BJ (cell line): ENCODE measurements around the gene RCN1. TPM values are rescaled to one million over a fixed set of nuclear protein-coding genes. Genes with fewer than 3 reads are reported as not detected.

Experiments
- CTCF ChIA-PET: fragments of 350-600 bp; formaldehyde crosslinking; extraction: SDS; loops from one replicate; lab custom pipeline; 2021; ENCODE audit warnings: antibody characterized with exemption, inconsistent platforms; lab: Yijun Ruan, JAX
- POLR2A ChIA-PET: fragments of 300-600 bp; sonication (Branson Sonifier 250); formaldehyde crosslinking; extraction: SDS; loops from one replicate; lab custom pipeline; 2021; ENCODE audit warnings: antibody characterized with exemption; lab: Charles Lee
- DNase-seq: peaks from one replicate; pipeline ENCODE4 v3.0.0-alpha.2; 2011; ENCODE audit warnings: low read depth
- H3K27me3 ChIP-seq: 2 replicates; pipeline ENCODE4 v1.6.0; 2011; ENCODE audit warnings: low read length; ENCODE audit not compliant: control insufficient read depth, insufficient read depth
- H3K36me3 ChIP-seq: 2 replicates; pipeline ENCODE4 v1.5.1; 2011; ENCODE audit warnings: low read length; ENCODE audit not compliant: control insufficient read depth, insufficient read depth
- H3K4me3 ChIP-seq: 2 replicates; pipeline ENCODE4 v1.5.1; 2011; ENCODE audit warnings: low read depth, mild to moderate bottlenecking, control low read depth, low read length
- CTCF ChIP-seq: IDR thresholded peaks from 2 replicates; pipeline ENCODE4 v1.5.1; 2011; ENCODE audit warnings: low read depth, mild to moderate bottlenecking, control low read depth, inconsistent platforms, low read length, moderate library complexity; ENCODE audit not compliant: insufficient read depth
- polyA plus RNA-seq: library from polyadenylated mRNA; depleted of rRNA; stranded (reverse); fragments of >200 nt; gene quantifications from 2 replicates; pipeline ENCODE4 v1.2.3, GENCODE V29; 2011

The RCN1 gene
- polyA plus RNA-seq, 1 experiment, result 131 TPM

- H3K36me3 ChIP-seq, result no peaks in the 10 kb centered on the region
- ChIA-PET POLR2A (no interaction called here), CTCF (interaction anchor here (2.3 kb wide), 1 partner anchor 103 kb away, joined by 9 read pairs; no protein-coding TSS in a partner anchor)
- H3K27me3 ChIP-seq, result peaks cover 11% of the 10 kb centered on the region
- DNase-seq, result no peak
- H3K4me3 ChIP-seq, result no peak overlapping the region
- no peak for TF ChIP-seq CTCF
These were observed 17.2 kb upstream of the RCN1 start for GRCh38 chr11:32073644-32074026.

DNA sequence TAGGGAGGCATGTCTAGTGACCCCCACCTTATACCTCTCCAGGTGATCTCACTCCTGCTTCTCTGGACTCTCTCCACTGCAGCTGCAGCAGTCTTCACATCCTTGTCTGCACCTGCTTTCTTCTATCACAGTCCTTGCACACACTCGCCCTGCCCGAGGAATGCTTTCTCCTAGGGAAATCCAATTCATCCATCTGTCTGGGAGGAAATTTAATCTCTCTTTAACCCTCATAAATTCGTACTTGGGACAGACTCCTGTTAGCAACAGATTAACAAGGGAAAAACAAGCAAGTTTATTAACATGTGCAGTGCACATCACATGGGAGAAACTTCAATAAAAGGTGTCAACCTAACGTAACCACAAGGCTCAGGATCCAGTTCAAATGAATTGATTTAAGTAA lies 11.3 kb upstream of the RCN1 start:
- no peaks in the 10 kb centered on the region; the same call in 1 of the 2 replicates for H3K27me3 ChIP-seq
- no peak for DNase-seq
- TF ChIP-seq CTCF, result no peak
- no peaks in the 10 kb centered on the region for H3K36me3 ChIP-seq
- POLR2A ChIA-PET, result no interaction called here
- CTCF ChIA-PET, result no interaction called here
- H3K4me3 ChIP-seq, result no peak overlapping the region

DNA sequence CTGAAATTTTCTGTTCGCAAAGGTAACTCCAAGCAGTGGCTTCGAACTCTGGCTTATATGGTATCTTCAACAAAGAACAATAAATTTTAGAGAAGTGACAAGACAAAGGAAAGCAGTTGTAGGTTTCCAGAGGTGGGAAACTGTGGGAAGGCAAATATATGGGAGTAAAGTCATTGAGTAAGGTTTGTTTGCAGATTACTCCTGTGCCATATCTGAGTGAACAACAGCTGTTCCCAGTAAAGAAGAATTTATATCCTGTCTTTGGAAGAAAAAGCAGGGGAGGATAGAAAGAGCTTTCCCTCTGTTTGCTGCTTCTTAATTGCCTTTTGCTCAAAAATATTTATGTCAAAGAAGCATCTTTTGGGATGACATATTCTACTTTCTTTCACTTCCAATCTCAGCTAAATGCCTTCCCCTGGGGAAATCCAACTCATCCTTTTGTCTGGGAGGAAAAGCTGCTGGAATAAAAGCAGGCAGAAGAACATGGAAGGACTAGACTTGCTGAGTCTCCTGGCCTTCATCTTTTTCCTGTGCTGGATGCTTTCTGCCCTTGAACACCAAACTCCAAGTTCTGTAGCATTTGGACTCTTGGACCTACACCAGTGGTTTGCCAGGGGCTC lies 10.4 kb upstream of the RCN1 start:
- no peak for DNase-seq
- Histone ChIP-seq H3K27me3 (no peaks in the 10 kb centered on the region; the same call in 1 of the 2 replicates), H3K36me3 (no peaks in the 10 kb centered on the region), H3K4me3 (no peak overlapping the region)
- ChIA-PET CTCF (interaction anchor here (1.4 to 1.5 kb wide), 2 partner anchors 8 to 12 kb away, joined by 4 read pairs; no protein-coding TSS in a partner anchor), POLR2A (no interaction called here)
- TF ChIP-seq CTCF, result no peak

DNA sequence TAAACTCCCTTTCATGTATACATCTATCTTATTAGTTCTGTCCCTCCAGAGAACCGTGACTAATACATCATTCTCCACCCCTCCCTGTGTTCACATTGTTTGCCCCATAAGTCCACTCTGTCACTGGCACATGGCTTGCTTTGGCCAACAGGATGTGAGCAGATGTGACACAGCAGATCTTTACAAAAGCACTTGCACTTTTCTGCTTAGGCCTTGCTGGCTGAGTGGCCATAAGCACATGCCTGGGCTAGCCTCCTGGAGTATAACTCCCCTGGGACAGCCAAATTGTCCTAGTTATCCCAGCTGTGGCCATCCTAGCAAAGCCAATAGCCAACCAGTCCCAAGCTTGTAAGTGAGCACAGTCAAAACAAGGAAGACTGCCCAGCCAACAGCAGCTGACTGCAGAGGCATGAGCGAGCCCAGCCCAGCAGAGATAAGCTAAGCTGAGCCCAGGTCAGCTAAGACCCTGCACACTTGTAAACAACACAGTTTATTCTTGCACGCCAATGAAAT lies 9.7 kb upstream of the RCN1 start:
- no peak for TF ChIP-seq CTCF
- Histone ChIP-seq H3K4me3 (no peak overlapping the region), H3K36me3 (no peaks in the 10 kb centered on the region), H3K27me3 (no peaks in the 10 kb centered on the region)
- ChIA-PET CTCF (interaction anchor here (1.4 to 1.5 kb wide), 2 partner anchors 9 to 13 kb away, joined by 4 read pairs; no protein-coding TSS in a partner anchor), POLR2A (no interaction called here)
- DNase-seq, result no peak

DNA sequence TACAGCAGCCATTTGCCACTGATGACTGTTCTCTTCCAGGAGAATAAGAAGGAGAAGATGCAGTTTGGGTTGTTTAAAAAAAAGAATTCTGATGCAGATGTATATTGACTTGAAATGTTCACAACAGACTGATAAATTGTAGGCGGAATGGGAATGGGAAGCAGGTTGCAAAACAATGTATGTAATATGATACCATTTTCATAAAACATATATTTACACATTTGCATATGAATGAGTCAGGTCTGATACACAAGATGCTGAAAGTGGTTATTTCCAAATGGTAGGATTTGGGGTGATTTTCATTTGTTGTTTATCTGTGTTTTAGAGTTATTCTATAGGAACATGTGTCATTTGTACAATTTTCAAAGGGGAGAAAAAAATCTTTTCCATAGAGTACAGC lies 9.0 kb upstream of the RCN1 start:
- POLR2A ChIA-PET, result no interaction called here
- CTCF ChIA-PET, result interaction anchor here (0.7 to 1.4 kb wide), 3 partner anchors 10 to 30 kb away, joined by 3 to 4 read pairs (median 4); no protein-coding TSS in a partner anchor

More for the DNA sequence above, 9.0 kb upstream of the RCN1 start:
- no peak for DNase-seq
- Histone ChIP-seq H3K27me3 (no peaks in the 10 kb centered on the region), H3K4me3 (no peak overlapping the region), H3K36me3 (no peaks in the 10 kb centered on the region)
- no peak for TF ChIP-seq CTCF
